Astrocyte of the spinal cord (primary cell): ENCODE results near the gene NMNAT3.

Experiments used
- DNase-seq: peaks from one replicate; pipeline ENCODE4 v3.0.0; 2011; ENCODE audit warnings: low read depth, low spot score
- H3K4me3 ChIP-seq: 2 replicates; pipeline ENCODE4 v1.5.1; 2011; ENCODE audit warnings: low read depth, mild to moderate bottlenecking, low read length, moderate library complexity
- in situ Hi-C: cut with HindIII; loops from 2 replicates; pipeline ENCODE4 v1.10.0; 2017; ENCODE audit warnings: low sequenced_read_pairs
- TF ChIP-seq, protein P1 (sequence below): IDR thresholded peaks from 2 replicates; pipeline ENCODE4 v1.5.1; 2012; ENCODE audit warnings: low read depth, mild to moderate bottlenecking, low read length, inconsistent platforms

The NMNAT3 gene

DNA sequence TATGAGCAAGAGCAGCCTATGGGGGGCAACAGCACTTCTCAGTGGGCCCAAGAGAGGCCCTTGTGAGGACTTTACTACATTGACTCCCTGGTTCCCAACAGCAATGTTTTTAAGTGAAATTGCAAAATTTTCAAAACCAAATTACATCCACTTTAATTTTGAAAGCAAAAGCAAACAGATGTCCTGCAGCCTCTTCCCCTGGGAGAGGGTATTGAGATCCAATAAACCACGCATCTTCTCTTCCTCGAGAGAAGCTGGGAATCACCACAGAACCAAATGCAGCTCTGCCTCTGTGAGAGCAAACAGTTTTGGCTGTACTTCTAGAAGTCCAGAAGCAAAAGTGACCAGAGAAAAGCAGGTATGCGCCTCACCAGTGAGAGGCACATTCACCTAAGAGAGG is 25.2 kb downstream of the NMNAT3 start:
- TF ChIP-seq, protein P1, sequence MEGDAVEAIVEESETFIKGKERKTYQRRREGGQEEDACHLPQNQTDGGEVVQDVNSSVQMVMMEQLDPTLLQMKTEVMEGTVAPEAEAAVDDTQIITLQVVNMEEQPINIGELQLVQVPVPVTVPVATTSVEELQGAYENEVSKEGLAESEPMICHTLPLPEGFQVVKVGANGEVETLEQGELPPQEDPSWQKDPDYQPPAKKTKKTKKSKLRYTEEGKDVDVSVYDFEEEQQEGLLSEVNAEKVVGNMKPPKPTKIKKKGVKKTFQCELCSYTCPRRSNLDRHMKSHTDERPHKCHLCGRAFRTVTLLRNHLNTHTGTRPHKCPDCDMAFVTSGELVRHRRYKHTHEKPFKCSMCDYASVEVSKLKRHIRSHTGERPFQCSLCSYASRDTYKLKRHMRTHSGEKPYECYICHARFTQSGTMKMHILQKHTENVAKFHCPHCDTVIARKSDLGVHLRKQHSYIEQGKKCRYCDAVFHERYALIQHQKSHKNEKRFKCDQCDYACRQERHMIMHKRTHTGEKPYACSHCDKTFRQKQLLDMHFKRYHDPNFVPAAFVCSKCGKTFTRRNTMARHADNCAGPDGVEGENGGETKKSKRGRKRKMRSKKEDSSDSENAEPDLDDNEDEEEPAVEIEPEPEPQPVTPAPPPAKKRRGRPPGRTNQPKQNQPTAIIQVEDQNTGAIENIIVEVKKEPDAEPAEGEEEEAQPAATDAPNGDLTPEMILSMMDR: no peak
- in situ Hi-C loops: no loop called here
- DNase-seq: no peak

DNA sequence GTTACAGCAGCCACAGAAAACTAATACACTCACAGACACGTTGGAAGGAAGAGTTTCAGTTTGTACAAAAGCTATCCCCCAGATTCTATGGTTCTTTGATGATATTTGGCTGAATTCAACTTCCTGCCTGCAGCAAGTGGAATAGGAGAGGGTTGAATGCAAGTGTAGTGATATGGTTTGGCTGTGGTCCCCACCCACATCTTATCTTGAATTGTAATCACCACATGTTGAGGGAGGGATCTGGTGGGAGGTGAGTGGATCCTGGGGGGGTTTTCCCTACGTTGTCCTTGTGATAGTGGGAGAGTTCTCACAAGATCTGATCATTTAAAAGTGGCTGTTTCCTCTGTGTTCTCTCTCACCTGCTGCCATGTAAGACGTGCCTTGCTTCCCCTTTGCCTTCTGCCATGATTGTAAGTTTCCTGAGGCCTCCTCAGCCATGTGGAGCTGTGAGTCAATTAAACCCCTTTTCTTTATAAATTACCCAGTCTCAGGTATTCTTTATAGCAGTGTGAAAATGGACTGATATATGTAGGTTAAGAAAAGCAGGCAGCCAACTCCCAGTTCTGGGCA is 29.8 kb downstream of the NMNAT3 start:
- no peak for DNase-seq
- no peak overlapping the region for H3K4me3 ChIP-seq
- in situ Hi-C loops: no loop called here
- TF ChIP-seq, protein P1: no peak

More for the DNA sequence above, 25.2 kb downstream of the NMNAT3 start:
- no peak overlapping the region for H3K4me3 ChIP-seq

GRCh38 chr3:139646512-139646911 is 31.3 kb downstream of the NMNAT3 start:
- TF ChIP-seq, protein P1: no peak
- H3K4me3 ChIP-seq: no peak overlapping the region
- DNase-seq: no peak
- in situ Hi-C loops: no loop called here

DNA sequence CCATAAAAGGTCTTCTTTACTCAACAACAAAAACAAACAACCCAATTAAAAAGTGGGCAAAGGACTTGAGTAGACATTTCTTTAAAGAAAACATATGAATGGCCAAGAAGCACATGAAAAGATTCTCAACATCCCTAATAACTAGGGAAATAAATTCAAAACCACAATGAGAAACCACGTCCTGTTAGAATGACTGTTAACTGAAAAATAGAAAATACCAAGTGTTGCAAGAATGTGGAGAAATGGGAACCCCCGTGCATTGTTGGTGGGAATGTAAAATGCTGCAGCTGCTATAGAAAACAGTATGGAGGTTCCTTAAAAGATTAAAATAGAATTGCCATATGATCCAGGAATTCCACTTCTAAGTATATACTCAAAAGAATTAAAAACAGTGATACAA is 34.8 kb downstream of the NMNAT3 start:
- TF ChIP-seq, protein P1: no peak
- in situ Hi-C loops: no loop called here
- DNase-seq: no peak
- no peak overlapping the region for H3K4me3 ChIP-seq

- DNase-seq: no peak
- TF ChIP-seq, protein P1: no peak
- in situ Hi-C loops: no loop called here
- H3K4me3 ChIP-seq: no peak overlapping the region
These were observed 37.3 kb downstream of the NMNAT3 start for GRCh38 chr3:139640456-139640855.

- no peak overlapping the region for H3K4me3 ChIP-seq
- in situ Hi-C loops: no loop called here
- TF ChIP-seq, protein P1: no peak
- DNase-seq: no peak
These were observed 38.1 kb downstream of the NMNAT3 start for GRCh38 chr3:139639662-139640061.
